Measurements from ENCODE around the gene CTNNA2. TPM values are rescaled to one million over a fixed set of nuclear protein-coding genes. Genes with fewer than 3 reads are reported as not detected.

The CTNNA2 gene
- total RNA-seq, 1 donor from 2014 or later: 43.5 TPM

- no peak overlapping the region for H3K4me3 ChIP-seq
- no peak overlapping the region for H3K27ac ChIP-seq
- no peak overlapping the region for H3K27ac Mint-ChIP-seq
- H3K27me3 Mint-ChIP-seq (ENCODE audit: insufficient read depth, low read depth): no peaks in the 10 kb centered on the region
- no peak overlapping the region for H3K4me2 ChIP-seq
- H3K9ac ChIP-seq: no peak overlapping the region
- no peak overlapping the region for H2AFZ ChIP-seq (replicated peaks)
- no peak for DNase-seq (ENCODE audit: low spot score)
- H3F3A ChIP-seq (ENCODE audit: low read depth): no peaks in the 10 kb centered on the region
- no peaks in the 10 kb centered on the region for H3K9me3 Mint-ChIP-seq
- H4K20me1 ChIP-seq (ENCODE audit: low read depth): no peaks in the 10 kb centered on the region
- no peak overlapping the region for H3K4me3 Mint-ChIP-seq
- H3K4me1 ChIP-seq: no peaks in the 10 kb centered on the region
- H3K9me3 ChIP-seq (ENCODE audit: low read depth): no peaks in the 10 kb centered on the region
- no peaks in the 10 kb centered on the region for H3K79me2 ChIP-seq (ENCODE audit: low read depth)
- H3K4me1 Mint-ChIP-seq: no peaks in the 10 kb centered on the region
- H3K27me3 ChIP-seq: no peaks in the 10 kb centered on the region
- no peaks in the 10 kb centered on the region for H3K36me3 Mint-ChIP-seq
- TF ChIP-seq EZH2phosphoT487 (IDR thresholded peaks at IDR 0.05): no peak
- no peak for TF ChIP-seq CTCF (IDR thresholded peaks at IDR 0.05)
- H3K36me3 ChIP-seq: no peaks in the 10 kb centered on the region
Measured at GRCh38 chr2:80529466-80530165, 1016.8 kb downstream of the CTNNA2 start.

DNA sequence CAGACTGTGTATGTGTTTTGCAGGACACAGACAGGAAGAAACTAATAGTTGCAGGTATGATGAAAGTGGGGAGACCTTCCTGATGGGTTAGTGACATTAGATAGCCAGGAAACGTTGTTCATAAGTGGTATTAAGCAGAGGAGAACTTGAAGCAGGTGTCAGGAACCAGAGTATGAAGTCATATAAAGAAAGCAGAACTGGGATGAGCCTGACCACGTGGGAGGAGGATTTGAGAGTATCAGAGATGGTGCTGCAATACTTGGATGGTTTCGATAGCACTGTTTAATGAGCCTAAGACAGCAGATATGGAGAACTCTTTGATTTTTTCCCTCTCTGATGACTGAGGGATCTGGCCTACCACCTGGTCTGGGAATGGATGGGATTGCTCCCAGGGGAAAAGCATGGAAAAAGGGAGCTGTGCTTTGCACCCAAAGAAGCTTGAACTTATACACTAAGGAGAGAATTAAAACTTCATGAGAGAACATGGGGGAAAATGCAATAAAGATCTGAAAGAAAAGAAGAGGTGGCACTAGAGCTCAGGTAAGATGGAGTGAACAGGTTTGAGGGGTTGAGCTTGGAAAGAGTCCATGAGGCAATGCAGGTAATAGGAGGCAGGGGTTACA is 1017.7 kb downstream of the CTNNA2 start:
- no peaks in the 10 kb centered on the region for H3K4me1 ChIP-seq
- H2AFZ ChIP-seq (replicated peaks): no peak overlapping the region
- TF ChIP-seq EZH2 (IDR thresholded peaks at IDR 0.05) (no peak), CTCF (IDR thresholded peaks at IDR 0.05) (no peak), EZH2phosphoT487 (IDR thresholded peaks at IDR 0.05) (no peak)
- H3K9me3 Mint-ChIP-seq: no peaks in the 10 kb centered on the region
- no peak overlapping the region for H3K4me2 ChIP-seq
- DNase-seq (ENCODE audit: low spot score): no peak
- H3K9me3 ChIP-seq (ENCODE audit: low read depth): no peaks in the 10 kb centered on the region
- H3K79me2 ChIP-seq (ENCODE audit: low read depth): no peaks in the 10 kb centered on the region
- no peaks in the 10 kb centered on the region for H3K36me3 Mint-ChIP-seq
- H3K27me3 ChIP-seq: no peaks in the 10 kb centered on the region
- H3K9ac ChIP-seq: no peak overlapping the region
- no peaks in the 10 kb centered on the region for H3K4me1 Mint-ChIP-seq
- H3K27me3 Mint-ChIP-seq (ENCODE audit: insufficient read depth, low read depth): no peaks in the 10 kb centered on the region
- H3F3A ChIP-seq (ENCODE audit: low read depth): no peaks in the 10 kb centered on the region
- H3K4me3 Mint-ChIP-seq: no peak overlapping the region
- no peaks in the 10 kb centered on the region for H4K20me1 ChIP-seq (ENCODE audit: low read depth)
- H3K4me3 ChIP-seq: no peak overlapping the region
- no peak overlapping the region for H3K27ac ChIP-seq
- no peaks in the 10 kb centered on the region for H3K36me3 ChIP-seq
- H3K27ac Mint-ChIP-seq: no peak overlapping the region

DNA sequence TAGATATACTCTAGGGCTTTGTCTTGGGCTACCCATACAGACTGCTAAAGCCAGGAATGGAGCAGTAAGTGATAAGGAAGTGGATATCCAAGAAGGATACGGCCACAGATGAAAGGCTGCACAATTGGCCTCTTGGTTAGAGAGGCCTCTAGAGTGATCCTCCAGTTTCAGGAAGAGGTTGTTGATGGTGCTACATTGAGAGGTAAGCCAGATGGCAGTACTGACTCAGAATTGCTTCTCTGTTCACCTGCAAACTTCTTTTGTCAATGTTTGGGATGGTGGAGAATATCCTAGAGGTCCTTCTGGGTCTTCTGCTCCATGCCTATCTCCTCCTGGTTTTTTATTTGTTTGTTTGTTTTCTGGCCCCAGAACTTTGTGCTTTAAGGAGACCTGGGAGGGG is 1018.5 kb downstream of the CTNNA2 start:
- Mint-ChIP-seq H3K27me3 (ENCODE audit: insufficient read depth, low read depth) (no peaks in the 10 kb centered on the region), H3K36me3 (no peaks in the 10 kb centered on the region), H3K4me3 (no peak overlapping the region), H3K4me1 (no peaks in the 10 kb centered on the region), H3K9me3 (no peaks in the 10 kb centered on the region), H3K27ac (no peak overlapping the region)
- no peaks in the 10 kb centered on the region for H3K9me3 ChIP-seq (ENCODE audit: low read depth)
- no peak for TF ChIP-seq CTCF (IDR thresholded peaks at IDR 0.05)
- TF ChIP-seq EZH2phosphoT487 (IDR thresholded peaks at IDR 0.05): no peak
- no peak for TF ChIP-seq EZH2 (IDR thresholded peaks at IDR 0.05)
- no peaks in the 10 kb centered on the region for H3K4me1 ChIP-seq
- no peak overlapping the region for H3K9ac ChIP-seq
- H3K36me3 ChIP-seq: no peaks in the 10 kb centered on the region
- no peaks in the 10 kb centered on the region for H3F3A ChIP-seq (ENCODE audit: low read depth)
- DNase-seq (ENCODE audit: low spot score): no peak
- H3K27me3 ChIP-seq: no peaks in the 10 kb centered on the region
- no peak overlapping the region for H3K4me3 ChIP-seq
- H3K27ac ChIP-seq: no peak overlapping the region
- no peaks in the 10 kb centered on the region for H3K79me2 ChIP-seq (ENCODE audit: low read depth)
- no peak overlapping the region for H2AFZ ChIP-seq (replicated peaks)
- no peaks in the 10 kb centered on the region for H4K20me1 ChIP-seq (ENCODE audit: low read depth)
- H3K4me2 ChIP-seq: no peak overlapping the region

Data from neural progenitor cell (in vitro differentiated cells).